Measurements from ENCODE around the gene DES. TPM values are rescaled to one million over a fixed set of nuclear protein-coding genes. Genes with fewer than 3 reads are reported as not detected.

Gene DES
- total and polyA plus RNA-seq, 2 donors (not counting 1 experiment from before 2014, with no cell fraction given), result not detected

DNA sequence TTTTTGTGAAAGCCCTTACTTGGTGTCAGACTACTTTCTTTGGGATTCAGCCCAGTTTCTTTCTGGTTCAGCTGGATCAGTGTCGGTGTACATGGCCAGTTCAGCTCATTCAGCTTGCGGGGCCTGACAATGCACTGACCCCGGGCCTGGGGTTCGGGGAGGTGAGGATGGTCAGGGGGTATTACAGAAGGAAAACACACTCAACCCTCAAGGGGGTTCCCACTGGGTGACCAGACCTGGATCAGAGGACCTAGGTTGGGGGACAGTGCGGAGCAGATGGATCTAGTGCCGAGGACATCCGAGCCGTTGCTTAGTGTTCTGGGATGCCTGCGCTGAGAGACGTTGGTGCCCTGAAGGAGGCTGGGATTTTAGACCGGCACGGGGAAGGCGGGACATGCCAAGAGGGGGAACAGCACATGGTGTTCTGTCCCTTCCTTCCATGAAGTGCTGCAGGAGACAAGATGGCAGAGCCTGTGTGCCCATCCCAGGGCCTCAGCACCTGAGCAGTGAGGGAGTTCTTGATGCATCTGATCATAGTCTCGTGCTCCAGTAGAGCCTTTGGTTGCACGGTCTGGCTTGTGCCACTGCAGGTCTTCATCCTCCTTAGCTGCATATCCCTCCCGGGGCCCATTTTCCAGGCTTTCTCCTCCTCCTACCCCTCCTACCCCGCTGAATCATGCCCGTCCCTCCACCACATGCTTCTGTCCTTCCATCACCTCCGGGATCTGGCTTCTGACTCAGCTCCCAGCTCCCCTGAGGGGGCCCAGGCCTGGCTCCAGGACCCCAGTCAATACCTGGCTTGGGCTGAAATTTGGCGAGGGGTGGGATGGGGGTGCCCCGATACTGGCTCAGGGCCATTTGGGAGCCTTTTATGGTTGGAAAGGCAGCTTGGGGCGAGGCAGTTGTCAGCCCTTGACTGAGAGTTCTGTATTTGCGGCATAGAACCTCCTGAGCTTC lies 34.5 kb downstream of the DES start:
- no peak for DNase-seq
- POLR2A ChIA-PET, result no interaction called here
- Mint-ChIP-seq H3K4me3 (no peak overlapping the region), H3K27me3 (peaks cover 50% of the 10 kb centered on the region), H3K9me3 (ENCODE audit: insufficient read depth) (no peaks in the 10 kb centered on the region), H3K27ac (no peak overlapping the region), H3K4me1 (peaks cover 4% of the 10 kb centered on the region)
- no peaks in the 10 kb centered on the region for H3K79me2 ChIP-seq (ENCODE audit: control insufficient read depth, insufficient read depth, low read length)
- H3K4me2 ChIP-seq (replicated peaks; ENCODE audit: low read depth, low read length, poor library complexity, severe bottlenecking), result no peak overlapping the region
- H3K27ac ChIP-seq (ENCODE audit: low read length in 2 of 2), result no peak overlapping the region
- no peak for ATAC-seq (ENCODE audit: low read depth)
- no peak overlapping the region for H3K4me3 ChIP-seq (ENCODE audit: control extremely low read depth in 1 of 5, extremely low read depth in 1 of 5, insufficient read depth in 1 of 5, low read depth in 2 of 5, low read length in 4 of 5)
- H3K4me1 ChIP-seq (ENCODE audit: control insufficient read depth in 2 of 2, insufficient read depth in 2 of 2, low read length in 2 of 2), result peaks cover 0 to 10% of the 10 kb centered on the region in 2 donors
- H4K20me1 ChIP-seq (ENCODE audit: control insufficient read depth, insufficient read depth, low read length, poor library complexity, severe bottlenecking), result no peaks in the 10 kb centered on the region
- H3K9ac ChIP-seq (ENCODE audit: low read length), result no peak overlapping the region
- H3K9me3 ChIP-seq (ENCODE audit: control extremely low read depth in 1 of 3, control insufficient read depth in 2 of 3, insufficient read depth in 1 of 3, low read length in 2 of 3), result no peaks in the 10 kb centered on the region
- 86% methylated on average over 21 of the region's 23 CpGs for WGBS (ENCODE audit: insufficient coverage)
- CTCF ChIA-PET, result interaction anchor here (0.6 to 1.7 kb wide), 2 partner anchors 50 to 79 kb away, joined by 4 read pairs; no protein-coding TSS in a partner anchor
- no peak overlapping the region for H2AFZ ChIP-seq (ENCODE audit: insufficient read depth, low read depth, low read length, poor library complexity, severe bottlenecking)
- intact Hi-C loops (cut with micrococcal nuclease), result no loop called here
- H3K36me3 ChIP-seq (replicated peaks in 1 of 2; ENCODE audit: control extremely low read depth in 1 of 2, control insufficient read depth in 1 of 2, extremely low read depth in 1 of 2, insufficient read depth in 2 of 2, low read length in 1 of 2), result no peaks in the 10 kb centered on the region
- H3K27me3 ChIP-seq (replicated peaks in 1 of 4; ENCODE audit: control extremely low read depth in 1 of 4, control insufficient read depth in 3 of 4, insufficient read depth in 4 of 4, low read length in 3 of 4), result peaks cover 0 to 32% (median 9%) of the 10 kb centered on the region in 4 experiments
- TF ChIP-seq, protein P1, sequence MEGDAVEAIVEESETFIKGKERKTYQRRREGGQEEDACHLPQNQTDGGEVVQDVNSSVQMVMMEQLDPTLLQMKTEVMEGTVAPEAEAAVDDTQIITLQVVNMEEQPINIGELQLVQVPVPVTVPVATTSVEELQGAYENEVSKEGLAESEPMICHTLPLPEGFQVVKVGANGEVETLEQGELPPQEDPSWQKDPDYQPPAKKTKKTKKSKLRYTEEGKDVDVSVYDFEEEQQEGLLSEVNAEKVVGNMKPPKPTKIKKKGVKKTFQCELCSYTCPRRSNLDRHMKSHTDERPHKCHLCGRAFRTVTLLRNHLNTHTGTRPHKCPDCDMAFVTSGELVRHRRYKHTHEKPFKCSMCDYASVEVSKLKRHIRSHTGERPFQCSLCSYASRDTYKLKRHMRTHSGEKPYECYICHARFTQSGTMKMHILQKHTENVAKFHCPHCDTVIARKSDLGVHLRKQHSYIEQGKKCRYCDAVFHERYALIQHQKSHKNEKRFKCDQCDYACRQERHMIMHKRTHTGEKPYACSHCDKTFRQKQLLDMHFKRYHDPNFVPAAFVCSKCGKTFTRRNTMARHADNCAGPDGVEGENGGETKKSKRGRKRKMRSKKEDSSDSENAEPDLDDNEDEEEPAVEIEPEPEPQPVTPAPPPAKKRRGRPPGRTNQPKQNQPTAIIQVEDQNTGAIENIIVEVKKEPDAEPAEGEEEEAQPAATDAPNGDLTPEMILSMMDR (IDR thresholded peaks at IDR 0.05), result no peak
- no peak for TF ChIP-seq EZH2 (IDR thresholded peaks at IDR 0.05; ENCODE audit: borderline replicate concordance, insufficient read depth, low read depth, low read length, poor library complexity, severe bottlenecking)
